AG09319 (cell line): ENCODE results near the gene MBD3L3.
"Not testable (repeated sequence)": the region's sequence is repeated elsewhere in the genome, so short reads cannot be mapped to it uniquely, and the experiment has no call there.

Experiments
- DNase-seq: peaks from one replicate; pipeline ENCODE4 v3.0.0-alpha.2; 2010; ENCODE audit warnings: low read depth; ENCODE audit errors: extremely low read depth
- TF ChIP-seq, protein P1 (sequence below): IDR thresholded peaks from 2 replicates; pipeline ENCODE4 v1.5.1; 2011; ENCODE audit warnings: low read depth, mild to moderate bottlenecking, inconsistent platforms, low read length, moderate library complexity

The MBD3L3 gene

DNA sequence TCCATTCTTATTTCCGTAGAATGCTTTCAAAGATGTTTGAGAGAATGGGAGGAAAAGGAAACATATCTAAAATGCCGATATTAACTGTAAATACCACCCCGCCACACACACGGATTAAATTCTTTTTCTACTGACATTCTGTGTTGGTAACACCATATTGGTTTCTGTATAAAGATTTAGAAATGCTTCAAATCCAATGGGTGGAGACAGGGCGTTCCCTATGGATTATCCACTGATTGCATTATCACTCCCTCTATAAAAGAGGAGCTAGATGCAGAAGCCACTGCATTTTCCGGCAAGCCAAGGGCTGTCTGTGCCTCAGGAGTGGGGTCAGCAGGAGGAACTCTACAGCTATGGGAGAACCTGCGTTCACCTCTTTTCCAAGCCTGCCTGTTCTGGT lies 9.5 kb downstream of the MBD3L3 start, which contains the start of gene MBD3L2:
Gene MBD3L2 (plus strand): TSS at position 301 of the 400 bp plus-strand sequence. CDS start 53 bp downstream, at position 354.
- DNase-seq, result not testable (repeated sequence)

DNA sequence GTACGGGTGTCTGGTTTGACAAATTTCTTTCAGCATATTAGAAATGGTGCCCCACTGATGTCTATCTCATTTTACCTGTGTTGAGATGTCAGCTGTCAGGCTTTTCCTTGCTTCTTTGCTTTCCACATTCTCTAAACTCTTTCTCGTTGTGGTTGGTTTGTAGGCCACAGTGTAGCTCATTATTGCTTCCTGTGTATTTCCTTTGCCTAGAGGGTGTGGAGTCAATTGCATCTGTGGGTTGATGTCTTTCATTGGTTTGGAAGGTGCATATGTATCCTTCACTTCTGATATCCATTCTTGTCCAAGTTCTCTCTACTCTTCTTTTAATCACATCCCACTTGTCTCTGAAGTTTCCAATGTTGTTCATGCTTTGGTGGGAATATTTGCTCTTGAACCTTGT lies 16.9 kb downstream of the MBD3L3 start:
- DNase-seq, result not testable (repeated sequence)

DNA sequence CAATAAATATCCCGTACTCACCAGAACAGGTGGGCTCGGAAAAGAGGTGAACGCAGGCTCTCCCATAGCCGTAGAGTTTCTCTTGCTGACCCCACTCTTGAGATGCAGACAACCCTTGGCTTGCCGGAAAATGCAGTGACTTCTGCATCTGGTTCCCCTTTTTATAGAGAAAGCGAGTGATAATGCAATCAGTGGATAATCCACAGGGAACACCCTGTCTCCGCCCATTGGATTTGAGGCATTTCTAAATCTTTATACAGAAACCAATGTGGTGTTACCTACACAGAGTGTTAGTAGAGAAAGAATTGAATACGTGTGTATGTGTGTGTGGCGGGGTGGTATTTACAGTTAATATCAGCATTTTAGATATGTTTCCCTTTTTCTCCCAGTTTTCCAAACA lies 18.4 kb downstream of the MBD3L3 start, which contains the start of gene MBD3L4:
Gene MBD3L4 (minus strand): TSS at position 101 of the 400 bp plus-strand sequence. CDS start 35 bp downstream, at position 66.
- DNase-seq, result not testable (repeated sequence)

DNA sequence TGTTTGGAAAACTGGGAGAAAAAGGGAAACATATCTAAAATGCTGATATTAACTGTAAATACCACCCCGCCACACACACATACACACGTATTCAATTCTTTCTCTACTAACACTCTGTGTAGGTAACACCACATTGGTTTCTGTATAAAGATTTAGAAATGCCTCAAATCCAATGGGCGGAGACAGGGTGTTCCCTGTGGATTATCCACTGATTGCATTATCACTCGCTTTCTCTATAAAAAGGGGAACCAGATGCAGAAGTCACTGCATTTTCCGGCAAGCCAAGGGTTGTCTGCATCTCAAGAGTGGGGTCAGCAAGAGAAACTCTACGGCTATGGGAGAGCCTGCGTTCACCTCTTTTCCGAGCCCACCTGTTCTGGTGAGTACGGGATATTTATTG lies 28.2 kb downstream of the MBD3L3 start, which contains the start of gene MBD3L5:
Gene MBD3L5 (plus strand): TSS at position 301 of the 400 bp plus-strand sequence. CDS start 34 bp downstream, at position 335.
- DNase-seq, result not testable (repeated sequence)

DNA sequence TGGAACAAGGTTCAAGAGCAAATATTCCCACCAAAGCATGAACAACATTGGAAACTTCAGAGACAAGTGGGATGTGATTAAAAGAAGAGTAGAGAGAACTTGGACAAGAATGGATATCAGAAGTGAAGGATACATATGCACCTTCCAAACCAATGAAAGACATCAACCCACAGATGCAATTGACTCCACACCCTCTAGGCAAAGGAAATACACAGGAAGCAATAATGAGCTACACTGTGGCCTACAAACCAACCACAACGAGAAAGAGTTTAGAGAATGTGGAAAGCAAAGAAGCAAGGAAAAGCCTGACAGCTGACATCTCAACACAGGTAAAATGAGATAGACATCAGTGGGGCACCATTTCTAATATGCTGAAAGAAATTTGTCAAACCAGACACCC lies 29.7 kb downstream of the MBD3L3 start:
- not testable (repeated sequence) for DNase-seq

DNA sequence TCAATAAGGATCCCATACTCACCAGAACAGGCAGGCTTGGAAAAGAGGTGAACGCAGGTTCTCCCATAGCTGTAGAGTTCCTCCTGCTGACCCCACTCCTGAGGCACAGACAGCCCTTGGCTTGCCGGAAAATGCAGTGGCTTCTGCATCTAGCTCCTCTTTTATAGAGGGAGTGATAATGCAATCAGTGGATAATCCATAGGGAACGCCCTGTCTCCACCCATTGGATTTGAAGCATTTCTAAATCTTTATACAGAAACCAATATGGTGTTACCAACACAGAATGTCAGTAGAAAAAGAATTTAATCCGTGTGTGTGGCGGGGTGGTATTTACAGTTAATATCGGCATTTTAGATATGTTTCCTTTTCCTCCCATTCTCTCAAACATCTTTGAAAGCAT lies 37.1 kb downstream of the MBD3L3 start, which contains the start of gene MBD3L2B:
Gene MBD3L2B (minus strand): TSS at position 101 of the 400 bp plus-strand sequence. CDS start 34 bp downstream, at position 67.
- DNase-seq, result not testable (repeated sequence)

DNA sequence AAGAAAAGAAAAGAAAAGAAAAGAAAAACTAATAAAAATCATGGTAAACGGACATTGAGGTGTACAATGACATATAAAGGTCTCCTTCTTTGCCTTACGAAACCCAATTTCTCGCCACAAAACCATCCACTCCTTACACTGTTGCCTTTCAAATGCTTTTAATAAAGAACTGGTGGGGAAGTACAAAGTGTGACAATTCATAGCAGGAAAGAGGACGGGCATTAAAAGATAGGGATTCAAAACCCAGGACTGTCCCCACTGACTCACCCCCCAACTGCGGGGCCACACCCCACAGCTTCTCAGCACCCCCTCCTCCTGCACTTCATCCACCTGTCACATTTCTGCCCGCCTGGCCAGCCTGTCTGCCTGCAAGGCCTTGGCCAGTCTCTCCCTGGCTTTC lies 39.6 kb downstream of the MBD3L3 start:
- DNase-seq, result no peak
- TF ChIP-seq, protein P1, sequence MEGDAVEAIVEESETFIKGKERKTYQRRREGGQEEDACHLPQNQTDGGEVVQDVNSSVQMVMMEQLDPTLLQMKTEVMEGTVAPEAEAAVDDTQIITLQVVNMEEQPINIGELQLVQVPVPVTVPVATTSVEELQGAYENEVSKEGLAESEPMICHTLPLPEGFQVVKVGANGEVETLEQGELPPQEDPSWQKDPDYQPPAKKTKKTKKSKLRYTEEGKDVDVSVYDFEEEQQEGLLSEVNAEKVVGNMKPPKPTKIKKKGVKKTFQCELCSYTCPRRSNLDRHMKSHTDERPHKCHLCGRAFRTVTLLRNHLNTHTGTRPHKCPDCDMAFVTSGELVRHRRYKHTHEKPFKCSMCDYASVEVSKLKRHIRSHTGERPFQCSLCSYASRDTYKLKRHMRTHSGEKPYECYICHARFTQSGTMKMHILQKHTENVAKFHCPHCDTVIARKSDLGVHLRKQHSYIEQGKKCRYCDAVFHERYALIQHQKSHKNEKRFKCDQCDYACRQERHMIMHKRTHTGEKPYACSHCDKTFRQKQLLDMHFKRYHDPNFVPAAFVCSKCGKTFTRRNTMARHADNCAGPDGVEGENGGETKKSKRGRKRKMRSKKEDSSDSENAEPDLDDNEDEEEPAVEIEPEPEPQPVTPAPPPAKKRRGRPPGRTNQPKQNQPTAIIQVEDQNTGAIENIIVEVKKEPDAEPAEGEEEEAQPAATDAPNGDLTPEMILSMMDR, result no peak

DNA sequence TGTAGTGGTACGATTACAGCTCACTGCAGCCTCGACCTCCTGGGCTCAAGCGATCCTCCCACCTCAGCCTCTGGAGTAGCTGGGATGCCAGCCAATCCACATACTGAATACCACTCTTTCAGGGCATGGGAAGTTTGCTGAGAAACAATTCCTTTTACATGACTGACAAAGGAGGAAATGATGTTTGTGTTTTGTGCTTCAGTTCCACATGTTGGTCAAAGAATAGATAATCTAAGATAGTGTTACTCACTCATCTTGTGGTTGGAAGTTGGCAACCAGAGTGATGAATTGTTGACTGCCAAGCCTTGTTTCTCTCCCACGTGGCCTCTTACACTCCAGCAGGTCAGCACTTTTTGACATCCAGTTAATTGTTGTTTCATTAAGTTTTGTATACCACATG lies 44.8 kb downstream of the MBD3L3 start:
- TF ChIP-seq, protein P1, result no peak
- DNase-seq, result no peak

DNA sequence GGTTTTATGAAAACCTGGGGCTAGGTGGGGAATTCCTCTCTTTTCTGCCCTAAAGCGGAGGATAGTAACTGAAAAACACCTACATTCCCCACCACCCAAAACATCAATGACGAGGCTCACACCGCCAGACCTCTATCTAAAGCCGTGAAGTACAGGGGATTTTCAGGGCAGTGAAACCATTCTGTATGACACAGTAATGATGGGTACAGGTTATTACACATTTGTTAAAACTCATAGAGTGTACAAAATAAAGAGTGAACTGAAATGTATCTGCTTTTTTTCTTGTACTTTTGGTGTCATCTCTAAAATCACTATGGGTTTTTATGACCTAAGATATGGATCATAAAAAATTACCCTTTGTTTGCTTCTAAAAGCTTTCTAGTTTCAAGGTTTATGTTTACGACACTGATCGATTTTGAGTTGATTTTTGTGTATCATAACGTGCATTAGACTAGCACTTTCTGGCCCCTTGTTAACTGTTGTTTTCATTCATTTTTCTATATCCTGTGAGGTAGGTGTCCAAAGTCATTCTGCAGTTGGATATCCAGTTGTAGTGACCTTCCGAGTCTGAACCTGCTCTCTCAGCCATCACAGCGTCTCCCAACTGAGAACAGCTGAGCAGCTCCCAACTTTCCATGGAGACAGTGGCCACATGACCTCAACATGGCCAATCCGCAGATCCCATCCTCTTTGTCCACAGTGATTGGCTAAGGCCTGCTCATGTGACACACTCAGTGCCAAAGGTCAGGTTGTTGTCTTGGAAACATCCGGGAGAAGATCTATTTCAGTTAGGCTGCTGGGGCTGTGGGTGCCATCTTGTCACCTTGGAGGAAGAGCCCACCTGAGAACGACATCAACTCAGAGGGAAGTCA lies 47.5 kb downstream of the MBD3L3 start:
- DNase-seq, result no peak
- TF ChIP-seq, protein P1, result no peak

DNA sequence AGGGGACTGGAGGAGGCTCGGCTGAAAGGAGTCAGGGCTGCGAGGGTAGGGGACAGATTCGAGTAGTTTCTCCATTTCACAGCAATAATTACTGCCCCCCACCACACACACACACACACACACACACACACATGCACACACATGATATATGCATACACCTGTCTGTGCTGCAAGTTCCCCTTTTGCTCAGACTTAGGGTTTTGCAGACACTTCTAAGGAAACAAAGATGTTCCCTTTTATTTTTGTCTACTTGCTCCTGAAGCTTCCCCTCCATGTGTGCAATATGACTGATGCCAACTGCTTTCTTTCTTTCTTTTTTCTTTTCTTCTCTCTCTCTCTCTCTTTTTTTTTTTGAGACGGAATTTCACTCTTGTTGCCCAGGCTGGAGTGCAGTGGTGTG lies 50.6 kb downstream of the MBD3L3 start:
- DNase-seq, result no peak

More for the DNA sequence above, 50.6 kb downstream of the MBD3L3 start:
- TF ChIP-seq, protein P1, result no peak
